ENCODE measurements around the gene FRS3. TPM values are rescaled to one million over a fixed set of nuclear protein-coding genes. Genes with fewer than 3 reads are reported as not detected.
A peak's percentile ranks its signal among the peaks of the same experiment; 100 is the strongest.

FRS3 gene
- total RNA-seq, 1 experiment from 2014 or later: 4.5 TPM

- Histone ChIP-seq H3K27ac (no peak overlapping the region), H3K27me3 (ENCODE audit: insufficient read depth, low read depth) (no peaks in the 10 kb centered on the region), H3K9me2 (ENCODE audit: insufficient read depth) (no peaks in the 10 kb centered on the region), H3K4me2 (no peak overlapping the region), H3K36me3 (ENCODE audit: low read depth) (no peaks in the 10 kb centered on the region), H3K79me2 (ENCODE audit: low read depth) (no peaks in the 10 kb centered on the region), H3K9me3 (ENCODE audit: insufficient read depth, low read depth) (no peaks in the 10 kb centered on the region), H2AFZ (no peak overlapping the region), H4K20me1 (ENCODE audit: insufficient read depth) (no peaks in the 10 kb centered on the region), H3K4me3 (no peak overlapping the region), H3K4me1 (replicated peaks; ENCODE audit: insufficient read depth) (no peaks in the 10 kb centered on the region), H3F3A (ENCODE audit: insufficient read depth, low read depth) (peaks cover 7% of the 10 kb centered on the region; the same call in 1 of the 2 replicates)
- ChIA-PET POLR2A (ENCODE audit: unreplicated experiment) (no interaction called here), CTCF (no interaction called here)
- no peak for DNase-seq
- TF ChIP-seq EZH2 (IDR thresholded peaks at IDR 0.05; ENCODE audit: low read depth) (no peak), CTCF (conservative IDR thresholded peaks at IDR 0.05) (no peak)
- no TSS peak for BruUV-seq (replicated peaks)
- intact Hi-C loops (cut with micrococcal nuclease; ENCODE audit: unreplicated experiment): no loop called here
These were observed 31.4 kb upstream of the FRS3 start for GRCh38 chr6:41811095-41811494.

- no peak for TF ChIP-seq EZH2 (IDR thresholded peaks at IDR 0.05; ENCODE audit: low read depth)
- TF ChIP-seq CTCF (conservative IDR thresholded peaks at IDR 0.05): no peak
- Histone ChIP-seq H3K4me1 (replicated peaks; ENCODE audit: insufficient read depth) (no peaks in the 10 kb centered on the region), H4K20me1 (ENCODE audit: insufficient read depth) (no peaks in the 10 kb centered on the region), H3K36me3 (ENCODE audit: low read depth) (no peaks in the 10 kb centered on the region), H3K27me3 (ENCODE audit: insufficient read depth, low read depth) (no peaks in the 10 kb centered on the region), H3K79me2 (ENCODE audit: low read depth) (no peaks in the 10 kb centered on the region), H3K27ac (no peak overlapping the region), H3K4me3 (no peak overlapping the region), H3K9me2 (ENCODE audit: insufficient read depth) (no peaks in the 10 kb centered on the region), H3K4me2 (no peak overlapping the region), H3F3A (ENCODE audit: insufficient read depth, low read depth) (peaks cover 2% of the 10 kb centered on the region; the same call in 1 of the 2 replicates), H3K9me3 (ENCODE audit: insufficient read depth, low read depth) (no peaks in the 10 kb centered on the region), H2AFZ (no peak overlapping the region)
- CTCF ChIA-PET: no interaction called here
- no TSS peak for BruUV-seq (replicated peaks)
- intact Hi-C loops (cut with micrococcal nuclease; ENCODE audit: unreplicated experiment): no loop called here
- no peak for DNase-seq
- POLR2A ChIA-PET (ENCODE audit: unreplicated experiment): interaction anchor here (0.6 kb wide), 1 partner anchor 78 kb away, joined by 4 read pairs; no protein-coding TSS in a partner anchor
These were observed 26.4 kb upstream of the FRS3 start for GRCh38 chr6:41805830-41806774.

GRCh38 chr6:41801380-41801779, 21.7 kb upstream of the FRS3 start:
- Histone ChIP-seq H4K20me1 (ENCODE audit: insufficient read depth) (no peaks in the 10 kb centered on the region), H3F3A (ENCODE audit: insufficient read depth, low read depth) (peaks cover 5% of the 10 kb centered on the region; the same call in 1 of the 2 replicates), H3K27me3 (ENCODE audit: insufficient read depth, low read depth) (no peaks in the 10 kb centered on the region), H2AFZ (no peak overlapping the region), H3K36me3 (ENCODE audit: low read depth) (no peaks in the 10 kb centered on the region), H3K79me2 (ENCODE audit: low read depth) (no peaks in the 10 kb centered on the region), H3K4me1 (replicated peaks; ENCODE audit: insufficient read depth) (no peaks in the 10 kb centered on the region), H3K4me3 (no peak overlapping the region), H3K9me2 (ENCODE audit: insufficient read depth) (no peaks in the 10 kb centered on the region), H3K27ac (no peak overlapping the region), H3K4me2 (no peak overlapping the region), H3K9me3 (ENCODE audit: insufficient read depth, low read depth) (no peaks in the 10 kb centered on the region)
- BruUV-seq (replicated peaks): no TSS peak
- ChIA-PET CTCF (interaction anchor here (0.6 to 1.2 kb wide), 3 partner anchors 118 to 249 kb away, joined by 4 to 6 read pairs (median 4); partner anchors contain the start of gene TAF8), POLR2A (ENCODE audit: unreplicated experiment) (interaction anchor here (0.7 kb wide), 2 partner anchors 242 to 291 kb away, joined by 3 to 7 read pairs; no protein-coding TSS in a partner anchor)
- intact Hi-C loops (cut with micrococcal nuclease; ENCODE audit: unreplicated experiment): loop anchor here (1.0 to 5.0 kb wide), 3 partner anchors 121 to 243 kb away; partner anchors contain the start of genes BYSL and MED20
- DNase-seq: peak in 1 of 2 experiments; percentile 25
- TF ChIP-seq CTCF (conservative IDR thresholded peaks at IDR 0.05) (peak; percentile 72), EZH2 (IDR thresholded peaks at IDR 0.05; ENCODE audit: low read depth) (no peak)

All from PC-9 (cell line).